ENCODE results near the gene ZSCAN23. TPM values are rescaled to one million over a fixed set of nuclear protein-coding genes. Genes with fewer than 3 reads are reported as not detected.

The ZSCAN23 gene
- total and polyA plus RNA-seq, 9 of the 15 experiments (the other 6 are each of a cell fraction or from before 2014, with no cell fraction given): 0.05 to 0.29 (median 0.21) TPM; not detected in 1

GRCh38 chr6:28486988-28487742 lies 43.9 kb upstream of the ZSCAN23 start (continued):
- TF ChIP-seq TOE1 (IDR thresholded peaks at IDR 0.05; ENCODE audit: borderline replicate concordance): no peak
- TF ChIP-seq TOE1 (CRISPR knock-in tag; IDR thresholded peaks at IDR 0.05; ENCODE audit: borderline replicate concordance, low read depth): no peak
- TF ChIP-seq MCM5 (IDR thresholded peaks at IDR 0.05; ENCODE audit: low read depth): no peak
- TF ChIP-seq ZNF253 (CRISPR knock-in tag; conservative IDR thresholded peaks at IDR 0.05): no peak
- peak; percentile 95 for TF ChIP-seq DMBX1 (CRISPR knock-in tag; IDR thresholded peaks at IDR 0.05; ENCODE audit: borderline replicate concordance)
- TF ChIP-seq MNT (conservative IDR thresholded peaks at IDR 0.05): 0 out of 4 replicates have a peak, but pooled peaks of 1 of the 2 experiments have one; percentile 14
- TF ChIP-seq CREM (IDR thresholded peaks at IDR 0.05; ENCODE audit: low read depth): no peak
- no peak for TF ChIP-seq ZNF561 (CRISPR knock-in tag; conservative IDR thresholded peaks at IDR 0.05)
- TF ChIP-seq NR0B1 (IDR thresholded peaks at IDR 0.05; ENCODE audit: partially characterized antibody): no peak
- TF ChIP-seq FOXK1 (CRISPR knock-in tag; IDR thresholded peaks at IDR 0.05; ENCODE audit: borderline replicate concordance): no peak
- no peak for TF ChIP-seq CBX1 (IDR thresholded peaks at IDR 0.05; ENCODE audit: low read depth)
- no peak for TF ChIP-seq ZNF717 (CRISPR knock-in tag; IDR thresholded peaks at IDR 0.05)
- no peak for TF ChIP-seq ZNF263 (CRISPR knock-in tag; IDR thresholded peaks at IDR 0.05; ENCODE audit: borderline replicate concordance)
- no peak for TF ChIP-seq CBFB (CRISPR knock-in tag; IDR thresholded peaks at IDR 0.05)
- TF ChIP-seq FOXA3 (CRISPR knock-in tag; conservative IDR thresholded peaks at IDR 0.05 in 1 of 2, IDR thresholded peaks at IDR 0.05 in 1 of 2): no peak
- TF ChIP-seq ZFP1 (CRISPR knock-in tag; IDR thresholded peaks at IDR 0.05): no peak
- no peak for TF ChIP-seq BDP1 (IDR thresholded peaks at IDR 0.05; ENCODE audit: insufficient read depth, insufficient read length)
- TF ChIP-seq ZNF197 (CRISPR knock-in tag; IDR thresholded peaks at IDR 0.05; ENCODE audit: low read depth): peak; percentile 85; the same call in 1 of the 2 replicates
- TF ChIP-seq PCBP1 (IDR thresholded peaks at IDR 0.05; ENCODE audit: low read depth, low read length, poor library complexity, severe bottlenecking): no peak
- TF ChIP-seq MTA2 (IDR thresholded peaks at IDR 0.05; ENCODE audit: low read depth): no peak; the same call in 1 of the 2 replicates
- no peak for TF ChIP-seq HDAC6 (IDR thresholded peaks at IDR 0.05; ENCODE audit: low read depth, low read length)
- TF ChIP-seq ZNF347 (CRISPR knock-in tag; IDR thresholded peaks at IDR 0.05; ENCODE audit: low read depth): no peak
- no peak for TF ChIP-seq BCL6 (CRISPR knock-in tag; IDR thresholded peaks at IDR 0.05)
- no peak for TF ChIP-seq E2F4 (CRISPR knock-in tag; IDR thresholded peaks at IDR 0.05; ENCODE audit: low read depth)
- TF ChIP-seq PTBP1 (IDR thresholded peaks at IDR 0.05; ENCODE audit: low read depth, low read length): no peak
